K562 (cell line): ENCODE results near the gene DNASE1L1. TPM values are rescaled to one million over a fixed set of nuclear protein-coding genes. Genes with fewer than 3 reads are reported as not detected.

Source experiments
- ATAC-seq: fragments of 200-7000 bp; cut with Tn5 transposase; 3 replicates; pipeline ENCODE4 v1.9.1; 2020; ENCODE audit warnings: moderate library complexity
- BruUV-seq: library from RNA; stranded (reverse); fragments of 400-500 nt; replicated peaks from 2 replicates; lab custom pipeline; 2021; lab: Mats Ljungman, UMichigan
- CTCF ChIA-PET: fragments of 300-600 bp; formaldehyde crosslinking; extraction: SDS; loops from one replicate; lab custom pipeline; 2021; ENCODE audit warnings: low intra/inter-chr PET ratio; lab: Yijun Ruan, JAX
- POLR2A ChIA-PET: fragments of 300-600, 350-650 bp; sonication (Branson Sonifier 250); formaldehyde crosslinking; extraction: SDS; loops from one replicate; lab custom pipeline; 2021; ENCODE audit warnings: antibody characterized with exemption, inconsistent platforms; lab: Yijun Ruan, JAX
- DNase-seq, 4 experiments: peaks; one replicate each; pipeline versions ENCODE4 v3.0.0 to v3.0.0-alpha.2; 2011 to 2018; ENCODE audit warnings: low spot score in 3 of 4, mixed read lengths in 3 of 4; ENCODE audit errors: extremely low read depth in 1 of 4
- FAIRE-seq: peaks from 2 replicates; lab custom pipeline; 2011; peaks lifted over from hg19 to GRCh38; lab: Jason Lieb, UNC
- H2AFZ ChIP-seq: 2 replicates; pipeline ENCODE4 v1.6.0; 2011; ENCODE audit warnings: low read depth, low read length, control low read depth, inconsistent platforms
- H3K27ac ChIP-seq: fragments of 200-600 bp; 3 replicates; pipeline ENCODE4 v1.8.0; 2011; ENCODE audit warnings: low read depth, mild to moderate bottlenecking, control low read depth, inconsistent platforms, low read length, moderate library complexity, mixed read lengths; ENCODE audit errors: extremely low read depth
- H3K27me3 ChIP-seq, 2 experiments: fragments of 300-600 bp in 1 of 2; 2 replicates in 1 of 2; 3 replicates in 1 of 2; pipeline versions ENCODE4 v1.6.0 to v1.8.0; 2011; ENCODE audit warnings: inconsistent platforms in 2 of 2, low read length in 2 of 2, mild to moderate bottlenecking in 1 of 2, mixed read lengths in 1 of 2, moderate library complexity in 1 of 2; ENCODE audit not compliant: control insufficient read depth in 2 of 2, insufficient read depth in 2 of 2
- H3K36me3 ChIP-seq: fragments of 300-600 bp; 3 replicates; pipeline ENCODE4 v1.8.0; 2011; ENCODE audit warnings: mild to moderate bottlenecking, low read length, inconsistent platforms; ENCODE audit not compliant: control insufficient read depth, insufficient read depth
- H3K4me1 ChIP-seq, 2 experiments: fragments of 200-600 bp in 1 of 2; replicated peaks in 1 of 2; 2 replicates in 1 of 2; 3 replicates in 1 of 2; pipeline versions ENCODE4 v1.5.1 to v1.8.0; 2011; ENCODE audit warnings: inconsistent platforms in 2 of 2, low read length in 2 of 2, mild to moderate bottlenecking in 1 of 2, mixed read lengths in 1 of 2, moderate library complexity in 1 of 2; ENCODE audit not compliant: control insufficient read depth in 2 of 2, insufficient read depth in 2 of 2
- H3K4me2 ChIP-seq: 2 replicates; pipeline ENCODE4 v1.6.1; 2011; ENCODE audit warnings: low read length, control low read depth, inconsistent platforms, mixed read lengths; ENCODE audit not compliant: insufficient read depth
- H3K4me3 ChIP-seq: fragments of 200-600 bp; sonication (generic), shearing (Covaris generic); 2 replicates; pipeline ENCODE4 v1.5.1; 2016; ENCODE audit warnings: control low read depth, inconsistent platforms
- H3K79me2 ChIP-seq: fragments of 200-600 bp; 3 replicates; pipeline ENCODE4 v1.8.0; 2011; ENCODE audit warnings: low read length, inconsistent platforms; ENCODE audit not compliant: control insufficient read depth, insufficient read depth
- H3K9ac ChIP-seq, 2 experiments: 2 replicates each; pipeline versions ENCODE4 v1.6.0 to v1.6.1; 2011; ENCODE audit warnings: low read depth in 2 of 2, low read length in 2 of 2, control low read depth in 1 of 2, inconsistent platforms in 1 of 2, mild to moderate bottlenecking in 1 of 2, mixed read lengths in 1 of 2; ENCODE audit not compliant: insufficient read depth in 1 of 2
- H3K9me1 ChIP-seq: one replicate; pipeline ENCODE4 v1.6.0; 2011; ENCODE audit warnings: inconsistent platforms, mild to moderate bottlenecking, low read length, moderate library complexity; ENCODE audit not compliant: control insufficient read depth, insufficient read depth
- H3K9me3 ChIP-seq: replicated peaks from 2 replicates; pipeline ENCODE4 v1.5.1; 2011; ENCODE audit warnings: low read depth, low read length, inconsistent platforms; ENCODE audit not compliant: control insufficient read depth, insufficient read depth
- H4K20me1 ChIP-seq: replicated peaks from 2 replicates; pipeline ENCODE4 v1.6.1; 2011; ENCODE audit warnings: low read length, inconsistent platforms, mixed read lengths; ENCODE audit not compliant: control insufficient read depth, insufficient read depth
- BDP1 ChIP-seq: IDR thresholded peaks from 3 replicates; pipeline ENCODE4 v1.6.1; 2011; ENCODE audit not compliant: insufficient read length, insufficient read depth
- ZNF121 ChIP-seq: sonication (generic); formaldehyde crosslinking; conservative IDR thresholded peaks from 2 replicates; pipeline ENCODE4 v1.8.0; 2022; ENCODE audit warnings: missing genetic modification reagents
- WGBS: fragments of 100-300 bp; shearing (Covaris generic); methylation state at CpG from one replicate; pipeline ENCODE4 v1.1.6; 2016; ENCODE audit warnings: low coverage, mixed read lengths; ENCODE audit not compliant: insufficient coverage; ENCODE audit errors: missing lambda C conversion rate; 5-methylcytosine and 5-hydroxymethylcytosine counted together
- in situ Hi-C: fragments of 300-500 bp; cut with MboI; formaldehyde crosslinking; loops from 4 replicates; pipeline ENCODE4 v1.15.0; 2018; ENCODE audit warnings: inconsistent platforms, mixed read lengths
- intact Hi-C: fragments of 100-400 bp; cut with micrococcal nuclease; formaldehyde crosslinking; loops from 2 replicates; pipeline ENCODE4 v1.14.2; 2022
- polyA plus RNA-seq, 8 experiments: library from polyadenylated mRNA; depleted of rRNA in 4 of 8; stranded (reverse) in 5 of 8; unstranded in 3 of 8; fragments of >200 nt; fragmentation: Nextera tagmentation in 2 of 8; fragmentation: Illumina TruSeq in 1 of 8; extraction: Ambion mirVana in 2 of 8; extraction: Trizol in 1 of 8; gene quantifications; 2 replicates each; pipeline versions ENCODE4 v1.2.1 to v1.2.3, GENCODE V29; 2011 to 2014; ENCODE audit warnings: inconsistent platforms in 1 of 8, missing spikeins in 1 of 8
- total RNA-seq, 7 experiments: library from RNA; depleted of rRNA in 6 of 7; stranded (reverse); fragments of >200 nt in 6 of 7; fragmentation: Illumina TruSeq in 2 of 7; extraction: Trizol in 2 of 7; gene quantifications; 2 replicates each; pipeline versions ENCODE4 v1.2.1 to v1.2.3, GENCODE V29; 2011 to 2021; ENCODE audit warnings: low replicate concordance in 1 of 7

Gene DNASE1L1
- total and polyA plus RNA-seq, 9 of the 15 experiments (the other 6 are each of a cell fraction or from before 2014, with no cell fraction given): 0.73 to 12.6 (median 7.9) TPM

- POLR2A ChIA-PET: interaction anchor here (0.5 to 0.6 kb wide), 2 partner anchors 9 to 406 kb away, joined by 3 read pairs; no protein-coding TSS in a partner anchor
- Histone ChIP-seq H3K9me1 (no peaks in the 10 kb centered on the region), H3K4me3 (peak overlapping the region; percentile 8; the same call in 1 of the 2 replicates), H3K9ac (peak overlapping the region; percentile 48 to 77; a peak in 3 of 4 replicates), H3K79me2 (peaks cover 23% of the 10 kb centered on the region), H4K20me1 (no peaks in the 10 kb centered on the region), H3K4me2 (peak overlapping the region; percentile 46; the same call in 1 of the 2 replicates), H3K27ac (peak overlapping the region; percentile 50; the same call in 1 of the 3 replicates), H3K4me1 (peaks cover 14 to 71% of the 10 kb centered on the region in 2 experiments; a peak in 4 of 5 replicates), H3K9me3 (no peaks in the 10 kb centered on the region), H3K27me3 (no peaks in the 10 kb centered on the region), H3K36me3 (peaks cover 2% of the 10 kb centered on the region; the same call in 2 of the 3 replicates), H2AFZ (peak overlapping the region; percentile 66; the same call in 1 of the 2 replicates)
- no peak for DNase-seq
- FAIRE-seq: peak; percentile 35
- TF ChIP-seq BDP1: no peak
- peak; percentile 28; the same call in 1 of the 2 replicates for TF ChIP-seq ZNF121 (CRISPR knock-in tag)
- WGBS: 44% methylated on average over 8 of the region's 10 CpGs
- CTCF ChIA-PET: interaction anchor here (0.6 to 4.5 kb wide), 2 partner anchors 159 to 166 kb away, joined by 3 to 63 read pairs; no protein-coding TSS in a partner anchor
- BruUV-seq: no TSS peak
- in situ Hi-C loops: loop anchor here (10.0 kb wide), 1 partner anchor 160 kb away; no protein-coding TSS in a partner anchor
- ATAC-seq: no peak
- intact Hi-C loops: loop anchor here (10.0 kb wide), 1 partner anchor 120 kb away; the partner anchor contains the start of gene SLC10A3
These were observed 33.9 kb downstream of the DNASE1L1 start for GRCh38 chrX:154375156-154375504.
